ENCODE results near the gene PLEKHA4. TPM values are rescaled to one million over a fixed set of nuclear protein-coding genes. Genes with fewer than 3 reads are reported as not detected.

The PLEKHA4 gene
- total and polyA plus RNA-seq, 9 of the 15 experiments (the other 6 are each of a cell fraction or from before 2014, with no cell fraction given), result 0.07 to 30.8 (median 11.4) TPM

DNA sequence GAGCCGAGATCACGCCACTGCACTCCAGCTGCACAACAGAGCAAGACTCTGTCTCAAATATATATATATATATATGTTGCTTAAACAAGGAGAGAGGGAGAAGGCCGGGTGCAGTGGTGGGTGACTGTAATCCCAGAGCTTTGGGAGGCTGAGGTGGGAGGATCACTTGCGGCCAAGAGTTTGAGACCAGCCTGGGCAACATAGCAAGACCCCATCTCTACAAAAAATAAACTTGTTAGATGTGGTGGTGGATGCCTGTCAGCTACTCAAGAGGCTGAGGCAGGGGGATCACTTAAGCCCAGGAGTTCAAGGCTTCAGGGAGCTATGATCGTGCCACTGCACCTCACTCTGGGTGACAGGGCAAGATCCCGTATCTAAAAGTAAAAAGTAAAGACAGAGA lies 26.8 kb downstream of the PLEKHA4 start (continued):
- TF ChIP-seq, protein P1, sequence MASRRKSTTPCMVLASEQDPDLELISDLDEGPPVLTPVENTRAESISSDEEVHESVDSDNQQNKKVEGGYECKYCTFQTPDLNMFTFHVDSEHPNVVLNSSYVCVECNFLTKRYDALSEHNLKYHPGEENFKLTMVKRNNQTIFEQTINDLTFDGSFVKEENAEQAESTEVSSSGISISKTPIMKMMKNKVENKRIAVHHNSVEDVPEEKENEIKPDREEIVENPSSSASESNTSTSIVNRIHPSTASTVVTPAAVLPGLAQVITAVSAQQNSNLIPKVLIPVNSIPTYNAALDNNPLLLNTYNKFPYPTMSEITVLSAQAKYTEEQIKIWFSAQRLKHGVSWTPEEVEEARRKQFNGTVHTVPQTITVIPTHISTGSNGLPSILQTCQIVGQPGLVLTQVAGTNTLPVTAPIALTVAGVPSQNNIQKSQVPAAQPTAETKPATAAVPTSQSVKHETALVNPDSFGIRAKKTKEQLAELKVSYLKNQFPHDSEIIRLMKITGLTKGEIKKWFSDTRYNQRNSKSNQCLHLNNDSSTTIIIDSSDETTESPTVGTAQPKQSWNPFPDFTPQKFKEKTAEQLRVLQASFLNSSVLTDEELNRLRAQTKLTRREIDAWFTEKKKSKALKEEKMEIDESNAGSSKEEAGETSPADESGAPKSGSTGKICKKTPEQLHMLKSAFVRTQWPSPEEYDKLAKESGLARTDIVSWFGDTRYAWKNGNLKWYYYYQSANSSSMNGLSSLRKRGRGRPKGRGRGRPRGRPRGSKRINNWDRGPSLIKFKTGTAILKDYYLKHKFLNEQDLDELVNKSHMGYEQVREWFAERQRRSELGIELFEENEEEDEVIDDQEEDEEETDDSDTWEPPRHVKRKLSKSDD (conservative IDR thresholded peaks at IDR 0.05; ENCODE audit: low read length), result no peak
- TF ChIP-seq MAFG (tag; conservative IDR thresholded peaks at IDR 0.05) (no peak), TGIF2 (CRISPR knock-in tag; IDR thresholded peaks at IDR 0.05) (no peak), USF1 (CRISPR knock-in tag; IDR thresholded peaks at IDR 0.05) (no peak), TAF7 (tag; IDR thresholded peaks at IDR 0.05) (no peak), ZNF121 (CRISPR knock-in tag; conservative IDR thresholded peaks at IDR 0.05) (peak; percentile 59)

DNA sequence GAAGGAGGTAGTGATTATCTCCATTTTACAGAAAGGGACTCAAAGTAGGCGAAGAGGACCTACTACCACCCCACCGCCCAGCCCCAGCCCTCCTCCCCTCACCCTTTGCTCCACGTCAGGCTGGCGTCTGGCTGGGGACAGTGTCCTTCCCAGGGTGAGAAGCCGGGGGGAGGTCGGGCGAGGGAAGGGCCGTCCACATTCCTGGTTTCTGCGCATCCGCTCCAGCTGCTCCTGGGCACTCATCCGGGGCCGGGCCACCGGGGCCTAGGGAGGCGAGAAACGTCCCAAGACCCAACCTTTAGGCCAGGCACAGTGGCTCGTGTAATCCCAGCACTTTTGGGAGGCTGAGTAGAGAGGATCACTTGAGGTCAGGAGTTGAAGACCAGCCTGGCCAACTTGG lies 27.4 kb downstream of the PLEKHA4 start:
- Histone ChIP-seq H3K27me3 (ENCODE audit: control insufficient read depth in 2 of 2, insufficient read depth in 2 of 2, low read length in 2 of 2) (no peaks in the 10 kb centered on the region), H3K4me2 (ENCODE audit: insufficient read depth, low read length) (no peak overlapping the region), H3K79me2 (ENCODE audit: control insufficient read depth, insufficient read depth, low read length) (no peaks in the 10 kb centered on the region), H3K27ac (ENCODE audit: extremely low read depth, low read depth, low read length) (no peak overlapping the region), H4K20me1 (replicated peaks; ENCODE audit: control insufficient read depth, insufficient read depth, low read length) (no peaks in the 10 kb centered on the region), H3K4me3 (no peak overlapping the region), H3K9ac (ENCODE audit: insufficient read depth in 1 of 2, low read depth in 2 of 2, low read length in 2 of 2) (no peak overlapping the region), H3K4me1 (replicated peaks in 1 of 2; ENCODE audit: control insufficient read depth in 2 of 2, insufficient read depth in 2 of 2, low read length in 2 of 2) (peaks cover 7 to 25% of the 10 kb centered on the region in 2 experiments), H2AFZ (ENCODE audit: low read depth, low read length) (no peak overlapping the region), H3K9me3 (replicated peaks; ENCODE audit: control insufficient read depth, insufficient read depth, low read depth, low read length) (no peaks in the 10 kb centered on the region), H3K36me3 (ENCODE audit: control insufficient read depth, insufficient read depth, low read length) (peaks cover 12% of the 10 kb centered on the region), H3K9me1 (ENCODE audit: control insufficient read depth, insufficient read depth, low read length) (peaks cover under 1% of the 10 kb centered on the region)
- no peak for DNase-seq (ENCODE audit: extremely low read depth in 1 of 4, low spot score in 3 of 4)
- intact Hi-C loops (cut with micrococcal nuclease) (no loop called here), in situ Hi-C loops (cut with MboI) (loop anchor here (5.0 kb wide), 1 partner anchor 49 kb away; no protein-coding TSS in a partner anchor)
- no peak for FAIRE-seq
- POLR2A ChIA-PET, result interaction anchor here (1.7 to 2.6 kb wide), 2 partner anchors 33 to 126 kb away, joined by 5 to 16 read pairs; no protein-coding TSS in a partner anchor
- CTCF ChIA-PET (ENCODE audit: low intra/inter-chr PET ratio), result interaction anchor here (3.7 kb wide), 1 partner anchor 53 kb away, joined by 34 read pairs; no protein-coding TSS in a partner anchor
- ATAC-seq, result no peak
- WGBS (ENCODE audit: insufficient coverage, low coverage, missing lambda C conversion rate), result 79% methylated on average over 15 of the region's 16 CpGs
- BruUV-seq (replicated peaks), result no TSS peak
- TF ChIP-seq NCOA2 (IDR thresholded peaks at IDR 0.05; ENCODE audit: partially characterized antibody in 2 of 2) (no peak), SNRNP70 (optimal IDR thresholded peaks at IDR 0.05; ENCODE audit: low read depth, low read length) (no peak), HDAC6 (IDR thresholded peaks at IDR 0.05; ENCODE audit: low read depth, low read length) (no peak), BRD9 (IDR thresholded peaks at IDR 0.05; ENCODE audit: low read depth, partially characterized antibody) (no peak), NONO (IDR thresholded peaks at IDR 0.05; ENCODE audit: low read depth in 2 of 2, low read length in 1 of 2) (no peak)
- TF ChIP-seq, protein P2, sequence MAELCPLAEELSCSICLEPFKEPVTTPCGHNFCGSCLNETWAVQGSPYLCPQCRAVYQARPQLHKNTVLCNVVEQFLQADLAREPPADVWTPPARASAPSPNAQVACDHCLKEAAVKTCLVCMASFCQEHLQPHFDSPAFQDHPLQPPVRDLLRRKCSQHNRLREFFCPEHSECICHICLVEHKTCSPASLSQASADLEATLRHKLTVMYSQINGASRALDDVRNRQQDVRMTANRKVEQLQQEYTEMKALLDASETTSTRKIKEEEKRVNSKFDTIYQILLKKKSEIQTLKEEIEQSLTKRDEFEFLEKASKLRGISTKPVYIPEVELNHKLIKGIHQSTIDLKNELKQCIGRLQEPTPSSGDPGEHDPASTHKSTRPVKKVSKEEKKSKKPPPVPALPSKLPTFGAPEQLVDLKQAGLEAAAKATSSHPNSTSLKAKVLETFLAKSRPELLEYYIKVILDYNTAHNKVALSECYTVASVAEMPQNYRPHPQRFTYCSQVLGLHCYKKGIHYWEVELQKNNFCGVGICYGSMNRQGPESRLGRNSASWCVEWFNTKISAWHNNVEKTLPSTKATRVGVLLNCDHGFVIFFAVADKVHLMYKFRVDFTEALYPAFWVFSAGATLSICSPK (IDR thresholded peaks at IDR 0.05; ENCODE audit: borderline replicate concordance), result no peak
- TF ChIP-seq, protein P3, sequence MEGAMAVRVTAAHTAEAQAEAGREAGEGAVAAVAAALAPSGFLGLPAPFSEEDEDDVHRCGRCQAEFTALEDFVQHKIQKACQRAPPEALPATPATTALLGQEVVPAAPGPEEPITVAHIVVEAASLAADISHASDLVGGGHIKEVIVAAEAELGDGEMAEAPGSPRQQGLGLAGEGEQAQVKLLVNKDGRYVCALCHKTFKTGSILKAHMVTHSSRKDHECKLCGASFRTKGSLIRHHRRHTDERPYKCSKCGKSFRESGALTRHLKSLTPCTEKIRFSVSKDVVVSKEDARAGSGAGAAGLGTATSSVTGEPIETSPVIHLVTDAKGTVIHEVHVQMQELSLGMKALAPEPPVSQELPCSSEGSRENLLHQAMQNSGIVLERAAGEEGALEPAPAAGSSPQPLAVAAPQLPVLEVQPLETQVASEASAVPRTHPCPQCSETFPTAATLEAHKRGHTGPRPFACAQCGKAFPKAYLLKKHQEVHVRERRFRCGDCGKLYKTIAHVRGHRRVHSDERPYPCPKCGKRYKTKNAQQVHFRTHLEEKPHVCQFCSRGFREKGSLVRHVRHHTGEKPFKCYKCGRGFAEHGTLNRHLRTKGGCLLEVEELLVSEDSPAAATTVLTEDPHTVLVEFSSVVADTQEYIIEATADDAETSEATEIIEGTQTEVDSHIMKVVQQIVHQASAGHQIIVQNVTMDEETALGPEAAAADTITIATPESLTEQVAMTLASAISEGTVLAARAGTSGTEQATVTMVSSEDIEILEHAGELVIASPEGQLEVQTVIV (CRISPR knock-in tag; IDR thresholded peaks at IDR 0.05; ENCODE audit: borderline replicate concordance), result no peak
